Right kidney (tissue), 9 donors: ENCODE measurements around the gene PDE1C.
"Not testable (repeated sequence)": the region's sequence is repeated elsewhere in the genome, so short reads cannot be mapped to it uniquely, and the experiment has no call there.

Experiments
- DNase-seq: peaks from one replicate; pipeline ENCODE4 v3.0.0-alpha.2; 2016
- long read RNA-seq, 8 donors: transcript quantifications; one replicate each; lab custom pipeline, GENCODE V29; 2026

The PDE1C gene
- long read RNA-seq, donor 1, partial matches to known transcripts, result 0 of 1 reads
- long read RNA-seq, donor 1, other reads (novel, unspliced or antisense), result 0 of 1 reads
- long read RNA-seq, donor 2, result 0 reads
- long read RNA-seq, donor 3, result 0 reads
- long read RNA-seq, donor 4, result 0 reads
- long read RNA-seq, donor 5, result 0 reads
- long read RNA-seq, donor 6, result 0 reads
- long read RNA-seq, donor 7, result 0 reads
- long read RNA-seq, donor 8, result 0 reads

- DNase-seq, result peak; percentile 73
These were observed at the start of gene PDE1C for GRCh38 chr7:32070406-32071360. PDE1C (minus strand) TSS chr7:32070407.

- no peak for DNase-seq
These were observed 49.6 kb upstream of the PDE1C start for GRCh38 chr7:32119790-32120196.

GRCh38 chr7:32117837-32118236 is 47.6 kb upstream of the PDE1C start:
- no peak for DNase-seq

- no peak for DNase-seq
These were observed 46.2 kb upstream of the PDE1C start for GRCh38 chr7:32116436-32116835.

- DNase-seq, result no peak
These were observed 45.6 kb upstream of the PDE1C start for GRCh38 chr7:32115831-32116230.

- no peak for DNase-seq
These were observed 38.4 kb upstream of the PDE1C start for GRCh38 chr7:32108651-32109050.

- DNase-seq, result no peak
These were observed 34.6 kb upstream of the PDE1C start for GRCh38 chr7:32104766-32105165.

- DNase-seq, result no peak
These were observed 33.2 kb upstream of the PDE1C start for GRCh38 chr7:32103361-32103760.

GRCh38 chr7:32102432-32102873 is 32.2 kb upstream of the PDE1C start:
- DNase-seq, result no peak

- no peak for DNase-seq
These were observed 30.2 kb upstream of the PDE1C start for GRCh38 chr7:32100407-32100907.

GRCh38 chr7:32094516-32094915 is 24.3 kb upstream of the PDE1C start:
- no peak for DNase-seq

GRCh38 chr7:32093415-32094408 is 23.5 kb upstream of the PDE1C start:
- no peak for DNase-seq

GRCh38 chr7:32092346-32092745 is 22.1 kb upstream of the PDE1C start:
- no peak for DNase-seq

- DNase-seq, result no peak
These were observed 21.5 kb upstream of the PDE1C start for GRCh38 chr7:32091608-32092210.

GRCh38 chr7:32089678-32090077 is 19.5 kb upstream of the PDE1C start:
- DNase-seq, result no peak

GRCh38 chr7:32089256-32089655 is 19.0 kb upstream of the PDE1C start:
- DNase-seq, result no peak

GRCh38 chr7:32088451-32088881 is 18.3 kb upstream of the PDE1C start:
- DNase-seq, result no peak

GRCh38 chr7:32079510-32079909 is 9.3 kb upstream of the PDE1C start:
- DNase-seq, result no peak

- DNase-seq, result no peak
These were observed 8.6 kb upstream of the PDE1C start for GRCh38 chr7:32078824-32079223.

- DNase-seq, result no peak
These were observed 7.6 kb upstream of the PDE1C start for GRCh38 chr7:32077806-32078205.

- not testable (repeated sequence) for DNase-seq
These were observed 6.6 kb upstream of the PDE1C start for GRCh38 chr7:32076802-32077201.

GRCh38 chr7:32075612-32076011 is 5.4 kb upstream of the PDE1C start:
- DNase-seq, result no peak
